Activated CD8-positive, alpha-beta memory T cell treated with anti-CD3 and anti-CD28 coated beads, Interleukin-2, amount 50 U/mL, for 48 hours (primary cell): Measurements from ENCODE around the gene DLG4.
"Not testable (repeated sequence)": the region's sequence is repeated elsewhere in the genome, so short reads cannot be mapped to it uniquely, and the experiment has no call there.

ENCODE experiments used
- DNase-seq: peaks from one replicate; pipeline ENCODE4 v3.0.0-alpha.2; 2020

The DLG4 gene

DNA sequence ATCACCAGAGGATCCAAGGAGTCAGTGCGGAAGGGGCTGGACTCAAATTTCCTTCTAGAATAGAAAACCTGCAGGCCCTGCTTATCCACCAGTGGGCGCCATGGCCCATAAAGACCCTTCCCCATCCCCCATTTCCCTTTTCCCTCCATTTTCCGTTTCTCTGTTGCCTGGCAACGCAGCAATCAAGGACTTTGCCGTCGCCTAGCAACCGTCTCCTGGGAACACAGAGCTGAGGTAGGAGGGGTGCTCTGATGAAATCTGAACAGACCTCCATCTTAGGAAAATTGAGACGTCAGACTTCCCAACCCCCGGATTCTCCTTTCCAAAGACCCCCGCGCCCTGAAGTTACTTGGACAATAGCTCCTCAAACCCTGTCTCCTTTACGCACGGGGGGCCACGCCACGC lies 5.7 kb downstream of the DLG4 start:
- DNase-seq = no peak

DNA sequence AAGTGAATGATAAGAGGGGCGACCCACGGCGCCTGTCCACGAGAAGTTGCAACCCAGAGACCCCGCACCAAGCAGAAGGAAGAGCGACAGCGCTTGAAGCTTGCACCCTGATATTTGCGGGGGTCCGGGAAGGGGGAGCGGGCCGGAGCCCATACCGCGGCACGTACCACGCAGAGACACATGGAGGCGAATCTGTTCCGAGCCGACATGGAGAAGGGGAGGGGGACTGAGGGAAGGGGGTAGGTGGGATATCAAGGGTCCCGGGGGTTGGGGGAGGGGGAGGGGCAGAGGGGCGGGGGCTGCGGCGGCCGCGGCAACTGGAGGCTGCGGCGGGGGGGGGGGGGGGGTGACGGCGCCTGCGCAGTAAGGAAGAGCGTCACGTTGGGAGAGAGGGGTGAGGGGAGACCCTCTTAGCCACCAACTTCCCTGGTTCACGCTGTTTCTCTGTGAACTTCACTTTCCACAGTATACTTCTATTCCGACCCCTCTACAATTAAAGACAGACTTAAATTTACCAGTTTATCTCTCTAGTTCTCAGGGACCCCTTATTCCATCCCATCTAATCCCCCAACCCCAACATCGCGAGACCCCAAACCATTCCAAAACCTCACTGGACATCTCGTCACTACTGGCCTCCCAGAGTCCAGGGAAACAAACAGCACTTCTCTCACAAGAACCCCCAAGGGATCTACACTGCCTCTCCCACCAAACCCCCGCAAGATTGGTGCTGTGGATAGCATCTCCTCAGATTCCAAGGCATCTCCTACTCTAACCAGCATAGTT lies 8.0 kb downstream of the DLG4 start:
- DNase-seq = no peak

DNA sequence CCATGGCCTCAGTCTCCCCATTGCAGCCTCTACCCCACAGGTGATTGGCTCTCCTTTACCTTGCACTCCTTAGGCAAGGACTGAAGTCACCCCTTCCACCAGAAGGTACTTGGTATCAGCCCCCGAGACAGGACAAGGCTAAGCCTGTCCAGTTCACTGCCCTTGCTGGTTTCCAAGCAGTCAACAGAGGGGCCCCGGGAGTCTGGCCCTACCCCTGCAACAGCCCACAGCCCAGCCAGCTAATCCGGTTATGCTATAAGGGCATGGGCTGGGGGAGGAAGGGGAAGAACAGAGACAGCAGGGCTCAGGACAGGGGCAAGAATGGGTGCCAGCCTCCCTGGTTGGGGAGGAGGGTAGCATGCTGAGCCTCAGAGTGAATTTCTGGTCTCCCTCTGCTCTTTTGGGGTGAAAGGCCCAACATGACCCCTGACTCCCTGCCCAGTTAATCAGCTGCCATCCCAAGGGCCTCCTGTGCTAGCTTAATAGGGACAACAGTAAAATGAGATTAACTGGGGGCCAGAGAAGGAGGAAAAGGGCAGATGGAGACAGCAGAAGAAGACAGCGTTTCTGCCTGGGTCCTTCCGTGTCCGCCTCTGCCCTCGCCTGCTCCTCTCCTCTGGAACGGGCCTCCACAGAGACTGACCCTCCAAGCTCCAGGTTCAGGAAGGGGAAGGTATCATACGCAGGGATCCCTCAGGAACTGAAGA lies 10.7 kb downstream of the DLG4 start:
- no peak for DNase-seq

DNA sequence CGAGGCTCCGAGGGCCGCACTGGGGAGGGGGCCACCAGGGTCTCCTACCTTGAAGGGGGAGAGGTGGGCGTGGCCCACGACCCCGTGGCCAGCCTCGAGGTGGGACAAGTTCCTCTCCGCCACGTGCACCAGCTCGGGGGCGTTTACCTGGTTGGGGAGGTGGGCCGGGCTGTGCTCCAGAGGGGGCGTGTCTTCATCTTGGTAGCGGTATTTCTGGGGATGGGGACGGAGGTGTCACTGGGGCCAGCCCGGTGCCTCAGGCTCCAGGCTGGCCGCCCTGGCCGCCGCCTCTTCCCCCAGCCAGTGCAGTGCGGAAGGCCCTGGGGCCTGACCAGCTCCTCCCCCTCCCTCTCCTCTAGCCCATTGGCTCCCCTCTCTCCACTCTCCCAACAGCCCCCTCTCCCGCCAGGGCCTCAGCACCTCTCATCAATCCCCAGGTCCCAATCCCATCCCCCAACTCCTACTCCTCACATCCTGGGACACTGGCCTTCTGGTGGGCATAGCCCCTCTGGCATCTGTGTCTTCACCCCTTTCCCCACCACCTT lies 11.5 kb downstream of the DLG4 start:
- DNase-seq = no peak

DNA sequence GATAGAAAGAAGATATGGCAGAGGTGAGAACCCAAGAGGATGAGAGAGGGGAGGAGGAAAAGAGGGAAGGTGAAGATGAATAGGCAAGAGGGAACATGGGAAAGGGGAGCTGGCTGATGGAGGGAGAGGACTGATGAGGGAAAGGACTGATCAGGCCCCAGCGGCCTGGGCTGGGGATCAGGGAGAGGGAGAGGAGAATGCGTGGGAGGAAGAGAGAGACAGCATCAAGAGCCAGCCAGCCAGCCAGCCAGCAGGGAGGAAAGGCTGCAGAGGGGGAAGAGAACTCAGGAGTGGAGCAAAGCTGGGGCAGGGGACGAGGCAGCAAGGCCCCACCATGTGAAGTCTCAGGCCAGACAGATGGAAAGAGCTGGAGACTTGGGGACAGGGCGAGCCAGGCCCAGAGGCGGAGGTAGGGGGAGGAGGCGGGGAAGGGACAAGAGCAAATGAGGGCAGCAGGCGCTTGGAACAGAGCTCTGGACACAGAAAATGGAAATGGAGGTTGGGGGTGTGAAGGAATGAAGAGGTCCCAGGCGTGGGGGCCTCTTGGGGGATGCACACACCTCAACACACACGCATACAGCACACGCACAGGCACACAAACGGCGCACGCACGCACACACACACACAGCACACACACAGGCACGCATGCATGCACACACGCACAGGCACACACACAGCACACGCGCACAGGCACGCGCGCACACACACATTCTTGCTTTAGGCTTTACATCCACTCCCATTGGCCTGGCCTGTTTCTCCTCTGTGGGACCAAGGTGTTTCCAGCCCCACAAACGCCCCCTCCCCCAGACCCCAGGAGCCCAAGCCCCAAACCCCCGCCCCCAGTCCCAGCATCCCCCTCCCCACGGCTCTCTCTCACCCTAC lies 12.3 kb downstream of the DLG4 start:
- no peak for DNase-seq

DNA sequence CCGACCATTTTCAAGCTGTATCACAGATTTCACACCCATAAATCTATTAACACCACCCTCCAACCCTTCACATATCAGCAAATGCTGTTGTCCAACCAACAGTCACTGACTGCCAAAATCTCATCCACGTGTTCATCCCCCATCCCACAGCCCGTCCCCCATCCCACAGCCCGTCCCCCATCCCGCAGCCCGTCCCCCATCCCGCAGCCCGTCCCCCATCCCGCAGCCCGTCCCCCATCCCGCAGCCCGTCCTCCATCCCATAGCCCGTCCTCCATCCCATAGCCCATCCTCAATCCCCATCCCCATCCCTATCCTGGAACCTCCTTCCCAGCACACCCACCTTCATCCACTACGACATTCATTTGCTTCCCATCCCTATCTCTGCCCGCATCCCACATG lies 14.1 kb downstream of the DLG4 start:
- no peak for DNase-seq

DNA sequence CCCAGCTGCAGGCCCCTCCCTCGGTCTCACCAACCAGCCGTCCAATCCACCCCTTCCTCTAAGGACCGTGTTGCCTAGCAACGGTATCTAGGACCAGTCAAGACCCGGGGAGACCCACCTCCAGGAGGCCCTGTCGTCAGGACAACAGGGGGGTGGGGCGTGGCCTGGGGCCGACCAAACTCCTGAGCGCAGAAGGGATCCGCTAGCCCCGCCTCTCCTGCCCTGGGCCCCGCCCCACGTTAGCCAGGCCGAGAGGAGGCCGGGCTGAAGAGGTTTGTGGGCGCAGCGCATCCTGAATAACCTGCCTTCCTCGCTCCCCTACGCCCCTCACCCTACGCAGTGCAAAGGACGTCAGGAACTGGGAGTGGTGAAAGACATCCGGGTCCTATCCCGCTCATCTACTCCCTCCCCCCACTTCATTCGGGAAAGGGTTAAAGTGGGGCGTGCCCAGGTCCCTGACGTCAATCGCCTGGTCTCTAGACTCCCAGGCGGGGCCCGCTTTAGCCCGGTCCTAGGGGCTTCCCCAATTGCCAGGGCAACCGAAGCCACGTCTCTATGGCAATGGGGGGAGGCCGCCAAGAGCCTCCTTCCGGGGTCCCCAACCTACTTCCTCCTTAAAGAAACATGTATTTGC lies 14.7 kb downstream of the DLG4 start:
- DNase-seq = peak; percentile 94

DNA sequence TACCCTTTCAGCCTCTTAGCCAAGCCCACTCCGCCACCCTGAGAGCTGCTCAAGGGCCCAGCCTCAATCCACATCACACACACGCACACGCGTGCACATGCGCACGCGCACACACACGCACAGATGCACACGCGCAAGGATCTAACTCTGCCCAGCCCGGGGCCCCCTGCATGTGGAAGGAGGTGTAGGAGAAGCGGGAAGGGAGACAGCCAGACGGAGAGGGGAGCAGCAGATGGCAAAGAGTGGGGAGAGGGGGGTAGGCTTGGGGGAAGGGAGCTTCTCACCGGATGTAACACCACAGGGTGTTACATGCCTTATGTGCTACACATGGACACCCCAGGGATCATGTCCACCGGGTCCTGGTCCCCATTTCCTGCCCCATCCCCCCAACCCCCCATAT lies 15.3 kb downstream of the DLG4 start:
- DNase-seq = no peak

DNA sequence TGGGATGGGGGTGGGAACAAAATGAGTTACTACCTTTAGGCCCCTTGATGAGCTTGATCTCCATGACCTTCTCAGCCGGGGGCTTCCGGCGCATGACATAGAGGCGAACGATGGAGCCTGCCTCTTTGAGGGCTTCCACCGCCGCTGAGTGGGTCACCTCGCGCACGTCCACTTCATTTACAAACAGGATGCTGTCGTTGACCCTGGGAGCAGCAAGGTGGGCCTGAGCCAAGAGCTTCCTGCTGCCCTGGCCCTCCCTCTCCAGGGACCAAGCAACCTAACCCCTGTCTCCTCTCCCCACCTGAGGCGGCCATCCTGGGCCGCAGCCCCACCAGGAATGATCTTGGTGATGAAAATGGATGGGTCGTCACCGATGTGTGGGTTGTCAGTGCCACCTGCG lies 16.2 kb downstream of the DLG4 start:
- no peak for DNase-seq

DNA sequence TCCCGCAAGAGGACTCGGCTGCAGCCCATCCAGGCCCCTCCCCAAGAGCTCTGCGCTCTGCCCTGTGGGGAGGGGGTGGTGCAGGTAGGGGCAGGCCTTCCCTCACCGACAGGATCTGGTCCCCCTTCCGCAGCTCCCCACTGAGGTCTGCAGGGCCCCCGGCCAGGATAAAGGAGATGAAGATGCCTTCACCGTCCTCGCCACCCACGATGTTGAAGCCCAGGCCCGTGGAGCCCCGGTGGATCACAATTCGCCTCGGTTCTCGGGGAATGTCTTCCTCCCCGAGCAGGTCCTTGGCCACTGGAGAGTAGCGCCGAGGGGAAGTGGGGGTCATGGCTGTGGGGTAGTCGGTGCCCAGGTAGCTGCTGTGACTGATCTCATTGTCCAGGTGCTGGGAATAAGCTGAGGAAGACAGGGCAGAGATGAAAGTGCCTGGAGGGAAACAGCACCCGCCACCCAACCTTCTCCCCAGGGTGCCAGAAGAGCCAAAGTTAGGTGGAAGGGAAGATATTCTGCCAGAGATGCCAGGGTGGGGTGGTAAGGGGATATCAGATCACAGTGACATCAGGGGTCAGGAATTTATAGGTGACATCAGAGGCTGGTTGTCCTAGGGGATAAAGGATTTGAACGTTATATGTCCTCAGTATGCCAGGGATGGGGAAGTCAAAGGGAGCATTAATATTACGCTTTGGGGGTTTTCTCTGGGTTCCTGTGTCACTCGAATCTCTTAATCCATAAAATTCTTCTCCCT lies 22.8 kb downstream of the DLG4 start:
- DNase-seq = no peak

DNA sequence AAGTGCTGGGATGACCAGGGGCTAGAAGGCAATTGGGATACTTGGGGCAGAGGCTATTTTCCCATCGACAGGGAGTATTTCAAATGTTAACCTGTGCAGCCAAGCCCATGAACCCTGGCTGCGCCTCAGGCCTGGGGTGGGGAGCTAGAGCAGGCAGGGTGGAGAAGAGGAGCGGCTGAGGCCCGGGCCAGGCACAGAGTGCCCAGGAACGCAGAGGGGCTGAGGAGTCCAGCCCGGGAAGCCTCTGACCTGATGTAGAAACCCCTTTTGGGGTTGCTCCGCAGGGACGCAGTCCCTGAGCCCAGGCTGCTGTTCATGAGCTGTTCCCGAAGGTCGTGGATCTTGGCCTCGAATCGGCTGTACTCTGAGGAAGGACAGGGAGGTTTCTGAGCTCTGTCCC lies 23.7 kb downstream of the DLG4 start:
- no peak for DNase-seq

DNA sequence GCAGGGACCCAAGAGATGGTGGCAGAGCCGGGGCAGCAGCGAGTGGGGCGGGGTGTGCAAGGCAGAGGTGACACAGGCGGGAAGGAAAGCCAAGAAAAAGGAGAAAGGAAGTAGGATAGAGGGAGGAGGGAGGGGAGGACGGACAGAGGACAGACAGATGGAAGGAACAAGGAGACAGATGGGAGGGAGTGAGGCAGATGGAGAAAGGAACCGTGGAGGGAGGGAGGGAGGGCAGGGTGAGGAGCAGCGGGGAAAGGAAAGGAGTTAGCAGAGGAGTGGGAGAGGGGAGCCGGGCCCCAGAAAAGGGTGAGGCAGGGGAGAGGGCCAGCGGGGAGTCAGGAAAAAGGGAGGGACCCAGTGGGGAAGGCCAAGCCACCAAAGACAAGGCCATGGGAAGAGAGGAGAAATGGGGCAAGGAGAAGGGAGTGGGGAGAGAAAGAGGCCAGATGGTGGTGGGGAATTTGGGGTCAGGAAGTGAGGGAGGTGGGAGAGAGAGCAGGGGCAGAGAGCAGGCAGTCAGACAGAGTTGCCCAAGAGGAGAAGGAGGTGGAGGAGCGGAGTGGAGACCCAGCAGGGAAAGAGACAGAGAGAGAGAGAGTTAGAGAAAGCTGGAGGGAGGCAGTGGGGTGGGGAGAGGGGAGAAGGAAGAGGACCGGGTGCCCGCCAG lies 27.2 kb downstream of the DLG4 start:
- no peak for DNase-seq

DNA sequence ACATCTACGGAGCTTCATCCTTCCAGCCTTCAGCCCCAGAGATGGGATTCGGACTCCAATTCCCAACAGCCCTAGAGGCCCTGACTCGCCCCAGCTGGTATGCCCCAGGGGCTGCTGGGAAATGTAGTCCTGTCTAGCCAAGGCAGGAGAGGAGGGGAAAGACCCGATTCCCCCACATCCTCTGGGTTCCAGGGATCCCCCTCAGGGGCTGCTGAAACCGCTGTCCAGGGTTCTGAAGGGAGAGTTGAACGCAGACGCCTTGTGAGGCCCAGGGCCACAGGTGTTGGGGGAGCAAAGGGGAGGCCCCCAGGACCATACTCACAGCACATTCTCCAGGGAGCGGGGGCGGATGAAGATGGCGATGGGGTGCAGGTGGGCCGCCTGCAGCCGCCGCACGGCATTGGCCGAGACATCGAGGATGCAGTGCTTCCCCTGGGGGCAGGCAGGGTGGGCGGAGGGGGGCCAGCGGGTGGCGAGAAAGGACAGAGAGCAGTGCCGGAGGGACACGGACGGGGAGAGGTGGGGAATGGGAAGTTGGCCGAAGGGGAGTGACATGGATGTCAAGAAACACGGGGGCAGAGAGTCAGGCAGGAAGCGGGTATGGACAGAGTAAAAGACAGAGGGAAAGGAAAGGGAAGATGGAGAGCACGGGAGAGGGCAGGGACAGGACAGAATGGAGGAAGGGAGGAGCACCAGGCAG lies 27.9 kb downstream of the DLG4 start:
- no peak for DNase-seq

DNA sequence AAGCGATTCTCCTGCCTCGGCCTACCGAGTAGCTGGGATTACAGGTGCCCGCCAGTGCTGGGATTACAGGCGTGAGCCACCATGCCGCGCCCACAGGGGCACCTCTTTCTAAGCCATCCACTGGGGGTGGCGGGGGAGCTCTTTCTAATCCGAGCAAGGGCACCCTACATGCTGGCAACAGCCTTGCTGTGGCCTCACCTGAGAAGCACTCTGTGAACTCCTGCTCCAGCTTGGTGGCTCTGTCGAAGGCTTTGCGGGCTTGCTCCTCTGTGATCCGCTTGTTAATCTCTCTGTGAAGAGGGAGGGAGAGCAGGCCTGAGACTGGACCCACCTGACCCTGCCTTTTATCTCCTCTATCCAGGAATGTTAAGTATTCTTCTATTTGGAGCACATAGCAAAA lies 28.6 kb downstream of the DLG4 start:
- no peak for DNase-seq

DNA sequence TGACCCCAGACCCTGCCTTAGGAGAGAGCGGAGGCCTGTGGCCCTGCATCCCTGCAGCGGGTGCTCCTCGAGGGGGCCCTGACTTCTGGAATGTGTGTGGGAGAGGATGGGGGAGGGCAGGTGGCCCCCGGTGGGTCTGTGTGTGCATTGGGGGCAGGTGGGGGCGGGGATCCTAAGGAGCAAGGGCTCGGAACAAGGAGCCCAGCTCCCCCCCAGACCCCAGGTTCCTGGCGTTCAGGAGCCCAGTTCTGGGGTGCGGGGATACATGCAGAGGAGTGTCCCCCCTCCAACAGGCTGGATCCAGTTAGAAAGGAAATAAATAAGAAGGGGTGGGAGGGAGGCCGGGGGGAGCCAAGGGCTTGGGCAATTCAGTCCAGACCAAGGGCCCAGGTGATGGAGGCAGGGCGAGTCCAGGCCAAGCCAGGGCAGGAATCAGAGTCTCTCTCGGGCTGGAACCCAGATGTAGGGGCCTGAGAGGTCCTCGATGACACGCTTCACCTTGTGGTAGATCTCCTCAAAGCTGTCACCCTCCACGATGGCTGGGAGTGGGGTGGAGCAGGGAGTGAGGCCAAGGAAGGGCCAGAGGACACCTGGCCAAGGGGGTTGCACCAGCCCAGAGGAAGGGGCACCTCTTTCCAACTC lies 29.2 kb downstream of the DLG4 start:
- no peak for DNase-seq

DNA sequence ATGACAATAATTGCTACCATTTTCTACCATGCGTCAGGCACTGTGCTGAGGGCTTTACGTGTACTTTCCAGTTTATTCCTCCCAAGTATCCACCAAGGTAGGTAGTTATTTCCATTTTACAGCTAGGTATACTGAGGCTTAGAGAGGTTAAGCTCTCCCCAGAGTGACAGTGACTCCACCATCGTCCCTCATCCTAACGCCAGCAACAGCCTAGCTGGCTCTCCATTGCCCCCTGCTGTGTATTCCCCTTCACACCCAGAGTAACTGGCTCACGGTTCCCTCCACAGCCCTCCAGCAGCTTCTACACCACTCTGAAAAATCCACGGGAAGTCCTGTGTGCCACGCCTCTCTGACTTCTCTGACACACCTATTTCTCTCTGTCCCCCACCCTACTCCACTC lies 33.4 kb downstream of the DLG4 start:
- no peak for DNase-seq

DNA sequence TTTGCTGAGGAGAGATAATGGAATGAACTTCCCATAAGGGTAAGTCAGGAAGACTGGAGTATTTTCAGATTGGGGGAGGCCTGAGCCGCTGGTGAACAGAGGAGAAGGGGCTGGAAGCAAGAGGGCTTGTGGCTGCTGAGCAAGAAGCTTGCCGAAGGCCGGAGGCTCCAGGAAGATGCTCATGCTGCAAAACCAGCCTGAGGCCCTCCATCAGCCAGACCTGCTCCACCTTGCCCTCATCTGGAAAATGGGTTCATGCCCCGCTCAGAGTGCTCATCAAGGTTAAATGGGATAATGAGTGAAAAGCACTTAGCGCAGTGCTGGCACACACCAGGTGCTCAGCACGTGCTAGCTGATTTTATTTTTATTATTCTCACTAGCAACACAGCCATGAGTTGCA lies 35.0 kb downstream of the DLG4 start:
- no peak for DNase-seq

DNA sequence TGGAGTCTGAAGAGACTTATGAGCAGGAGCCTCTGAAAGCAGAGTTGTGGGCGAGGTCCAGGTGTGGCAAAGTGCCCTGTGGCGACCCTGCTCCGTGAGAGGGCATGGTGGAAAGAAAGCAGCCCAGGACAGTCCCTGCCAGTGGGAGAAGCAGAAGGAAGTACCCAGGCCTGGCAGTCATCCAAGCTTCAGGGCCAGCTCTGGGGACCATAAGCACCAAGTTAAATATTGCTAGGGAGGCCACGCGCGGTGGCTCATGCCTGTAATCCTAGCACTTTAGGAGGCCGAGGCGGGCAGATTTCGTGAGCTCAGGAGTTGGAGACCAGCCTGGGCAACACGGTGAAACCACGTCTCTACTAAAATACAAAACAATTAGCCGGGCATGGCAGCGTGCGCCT lies 35.5 kb downstream of the DLG4 start:
- no peak for DNase-seq

DNA sequence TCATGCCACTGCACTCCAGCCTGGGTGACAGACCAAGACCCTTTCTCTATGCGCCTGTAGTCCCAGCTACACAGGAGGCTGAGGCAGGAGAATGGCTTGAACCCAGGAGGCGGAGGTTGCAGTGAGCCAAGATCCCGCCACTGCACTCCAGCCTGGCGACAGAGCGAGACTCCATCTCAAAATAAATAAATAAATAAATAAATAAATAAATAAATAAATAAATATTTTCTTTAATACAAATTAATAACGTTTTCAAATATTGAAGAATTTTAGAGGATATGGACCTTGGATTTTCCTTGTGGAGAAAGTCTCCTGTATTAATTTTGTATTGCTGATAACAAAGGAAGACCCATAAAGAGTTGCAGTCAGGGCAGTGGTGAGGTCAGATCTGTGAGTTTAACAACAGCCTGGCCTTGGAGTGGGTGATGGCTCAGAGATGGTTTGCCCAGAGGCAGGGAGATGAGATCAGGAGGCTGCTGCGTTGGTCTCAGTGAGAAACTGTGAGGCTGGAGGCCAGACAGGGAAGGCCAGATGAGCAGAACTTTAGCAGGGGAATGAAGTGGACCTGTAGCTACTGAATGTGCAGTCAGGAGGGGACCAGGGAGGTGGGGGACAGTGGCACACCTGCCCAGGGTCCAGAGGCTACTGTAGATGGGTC lies 36.1 kb downstream of the DLG4 start:
- DNase-seq = no peak

DNA sequence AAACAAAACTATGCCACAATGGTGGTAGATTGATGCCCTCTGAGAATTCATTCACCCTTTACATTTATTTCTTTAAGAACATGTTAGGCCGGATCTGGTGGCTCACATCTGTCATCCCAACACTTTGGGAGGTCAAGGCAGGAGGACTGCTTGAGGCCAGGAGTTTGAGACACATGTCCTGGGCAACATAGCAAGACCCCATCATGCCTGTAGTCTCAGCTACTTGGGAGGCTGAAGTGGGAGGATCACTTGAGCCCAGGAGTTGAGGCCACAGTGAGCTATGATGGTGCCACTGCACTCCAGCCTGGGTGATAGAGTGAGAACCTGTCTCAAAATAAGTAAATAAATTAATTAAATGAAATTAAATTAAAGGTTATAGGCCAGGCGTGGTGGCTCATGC lies 37.5 kb downstream of the DLG4 start:
- not testable (repeated sequence) for DNase-seq
